Neuronal stem cell (in vitro differentiated cells): ENCODE measurements around the gene SMYD3.

Experiments used
- DNase-seq: peaks from one replicate; pipeline ENCODE4 v3.0.0-alpha.2; 2013; ENCODE audit warnings: low spot score
- H2AFZ ChIP-seq: one replicate; pipeline ENCODE4 v1.6.1; 2013; ENCODE audit warnings: mild to moderate bottlenecking, low read length, inconsistent platforms
- H2AK5ac ChIP-seq: 2 replicates; pipeline ENCODE4 v1.6.1; 2013; ENCODE audit warnings: low read depth, mild to moderate bottlenecking, inconsistent platforms, low read length, moderate library complexity, mixed read lengths
- H2BK120ac ChIP-seq: 2 replicates; pipeline ENCODE4 v1.6.1; 2013; ENCODE audit warnings: low read depth, mild to moderate bottlenecking, inconsistent platforms, low read length, moderate library complexity, mixed read lengths
- H2BK12ac ChIP-seq: one replicate; pipeline ENCODE4 v1.6.1; 2013; ENCODE audit warnings: low read length, inconsistent platforms
- H2BK15ac ChIP-seq: 2 replicates; pipeline ENCODE4 v1.6.1; 2013; ENCODE audit warnings: mild to moderate bottlenecking, low read length, inconsistent platforms, mixed read lengths
- H2BK5ac ChIP-seq: one replicate; pipeline ENCODE4 v1.6.1; 2013; ENCODE audit warnings: inconsistent platforms, mild to moderate bottlenecking, low read length, moderate library complexity
- H3K14ac ChIP-seq: one replicate; pipeline ENCODE4 v1.6.1; 2013; ENCODE audit warnings: low read length, inconsistent platforms
- H3K18ac ChIP-seq: 2 replicates; pipeline ENCODE4 v1.6.1; 2013; ENCODE audit warnings: low read length, inconsistent platforms
- H3K23ac ChIP-seq: 2 replicates; pipeline ENCODE4 v1.6.1; 2013; ENCODE audit warnings: low read depth, mild to moderate bottlenecking, mixed read lengths, low read length, inconsistent platforms; ENCODE audit not compliant: poor library complexity
- H3K27ac ChIP-seq: replicated peaks from 3 replicates; pipeline ENCODE4 v1.5.1; 2013; ENCODE audit warnings: low read length, inconsistent platforms
- H3K27me3 ChIP-seq, 3 experiments: 2 replicates each; pipeline ENCODE4 v1.6.1; 2013; ENCODE audit warnings: low read length in 3 of 3, mild to moderate bottlenecking in 2 of 3, inconsistent platforms in 1 of 3, low read depth in 1 of 3, mixed read lengths in 1 of 3, moderate library complexity in 1 of 3; ENCODE audit not compliant: control insufficient read depth in 3 of 3, insufficient read depth in 3 of 3
- H3K36me3 ChIP-seq, 2 donors: replicated peaks in 1 of 2; 2 replicates each; pipeline ENCODE4 v1.6.1; 2013; ENCODE audit warnings: low read length in 2 of 2; ENCODE audit not compliant: control insufficient read depth in 2 of 2, insufficient read depth in 2 of 2
- H3K4ac ChIP-seq: 2 replicates; pipeline ENCODE4 v1.6.1; 2013; ENCODE audit warnings: inconsistent platforms, mild to moderate bottlenecking, low read length, moderate library complexity
- H3K4me1 ChIP-seq, 2 donors: 1 replicate in 1 of 2; 2 replicates in 1 of 2; pipeline ENCODE4 v1.6.1; 2013; ENCODE audit warnings: low read length in 2 of 2, low read depth in 1 of 2; ENCODE audit not compliant: control insufficient read depth in 2 of 2, insufficient read depth in 1 of 2
- H3K4me2 ChIP-seq: one replicate; pipeline ENCODE4 v1.6.1; 2013; ENCODE audit warnings: mild to moderate bottlenecking, low read length, inconsistent platforms; ENCODE audit not compliant: insufficient read depth, poor library complexity, severe bottlenecking
- H3K4me3 ChIP-seq, 2 donors: 2 replicates each; pipeline ENCODE4 v1.5.1; 2013; ENCODE audit warnings: low read length in 2 of 2, mild to moderate bottlenecking in 2 of 2, inconsistent platforms in 1 of 2, moderate library complexity in 1 of 2
- H3K79me1 ChIP-seq: one replicate; pipeline ENCODE4 v1.6.1; 2013; ENCODE audit warnings: low read depth, mild to moderate bottlenecking, inconsistent platforms, low read length, moderate library complexity
- H3K9ac ChIP-seq: one replicate; pipeline ENCODE4 v1.6.1; 2013; ENCODE audit warnings: mild to moderate bottlenecking, low read depth, low read length, inconsistent platforms; ENCODE audit not compliant: poor library complexity
- H3K9me3 ChIP-seq, 2 donors: replicated peaks in 1 of 2; 2 replicates each; pipeline versions ENCODE3 to v1.6.1; 2013; ENCODE audit warnings: low read length in 2 of 2, mild to moderate bottlenecking in 2 of 2, inconsistent platforms in 1 of 2, low read depth in 1 of 2, mixed read lengths in 1 of 2, moderate library complexity in 1 of 2; ENCODE audit not compliant: control insufficient read depth in 2 of 2, insufficient read depth in 1 of 2
- H4K8ac ChIP-seq: one replicate; pipeline ENCODE4 v1.6.1; 2013; ENCODE audit warnings: low read depth, mild to moderate bottlenecking, inconsistent platforms, low read length, moderate library complexity
- H4K91ac ChIP-seq: one replicate; pipeline ENCODE4 v1.6.1; 2013; ENCODE audit warnings: low read length, low read depth, mild to moderate bottlenecking, inconsistent platforms; ENCODE audit not compliant: poor library complexity
- WGBS, 2 donors: extraction: QIAGEN DNeasy Blood & Tissue Kit; methylation state at CpG; one replicate each; pipeline ENCODE4 v1.1.7; 2013; ENCODE audit warnings: missing lambda C conversion rate in 2 of 2, mixed read lengths in 1 of 2; ENCODE audit not compliant: insufficient read length in 2 of 2, insufficient replicate concordance in 1 of 2; ENCODE audit errors: extremely low coverage in 2 of 2; 5-methylcytosine and 5-hydroxymethylcytosine counted together

Gene SMYD3

GRCh38 chr1:246318622-246319021, 188.5 kb downstream of the SMYD3 start:
- Histone ChIP-seq H2BK12ac (no peak overlapping the region), H3K27me3 (no peaks in the 10 kb centered on the region), H2BK15ac (no peak overlapping the region), H2BK5ac (no peak overlapping the region), H3K14ac (no peak overlapping the region), H2AK5ac (no peak overlapping the region), H4K91ac (no peak overlapping the region), H3K18ac (no peak overlapping the region), H3K4me1 (peaks cover 3 to 26% of the 10 kb centered on the region in 2 donors), H3K9me3 (no peaks in the 10 kb centered on the region), H3K4me2 (no peak overlapping the region), H3K36me3 (no peaks in the 10 kb centered on the region), H3K4ac (no peak overlapping the region), H3K9ac (no peak overlapping the region), H3K4me3 (no peak overlapping the region), H3K23ac (no peak overlapping the region), H3K79me1 (no peaks in the 10 kb centered on the region), H2AFZ (no peak overlapping the region), H2BK120ac (no peak overlapping the region), H4K8ac (no peak overlapping the region), H3K27ac (no peak overlapping the region)
- DNase-seq, result no peak
- no CpG with 5 or more reads among the region's 3 CpGs for WGBS, 2 donors

GRCh38 chr1:246318036-246318359, 189.1 kb downstream of the SMYD3 start:
- Histone ChIP-seq H4K91ac (no peak overlapping the region), H2BK12ac (no peak overlapping the region), H3K27me3 (no peaks in the 10 kb centered on the region), H2AK5ac (no peak overlapping the region), H2BK15ac (no peak overlapping the region), H3K36me3 (no peaks in the 10 kb centered on the region), H3K18ac (no peak overlapping the region), H2BK5ac (no peak overlapping the region), H3K4me2 (no peak overlapping the region), H3K14ac (no peak overlapping the region), H3K79me1 (no peaks in the 10 kb centered on the region), H3K9me3 (no peaks in the 10 kb centered on the region), H3K23ac (no peak overlapping the region), H3K4me3 (no peak overlapping the region), H3K4ac (no peak overlapping the region), H2AFZ (no peak overlapping the region), H4K8ac (no peak overlapping the region), H2BK120ac (no peak overlapping the region), H3K9ac (no peak overlapping the region), H3K4me1 (peaks cover 3 to 26% of the 10 kb centered on the region in 2 donors), H3K27ac (no peak overlapping the region)
- DNase-seq, result no peak

- H3K79me1 ChIP-seq, result no peaks in the 10 kb centered on the region
- H2BK5ac ChIP-seq, result no peak overlapping the region
- H3K4ac ChIP-seq, result no peak overlapping the region
- H3K14ac ChIP-seq, result no peak overlapping the region
- H3K4me2 ChIP-seq, result no peak overlapping the region
- no peak overlapping the region for H2AFZ ChIP-seq
- no peaks in the 10 kb centered on the region for H3K36me3 ChIP-seq
- no peak overlapping the region for H3K27ac ChIP-seq
- no peak overlapping the region for H3K9ac ChIP-seq
- no peak overlapping the region for H2BK120ac ChIP-seq
- H3K23ac ChIP-seq, result no peak overlapping the region
- WGBS, 2 donors, result no CpG with 5 or more reads among the region's 4 CpGs
- no peak overlapping the region for H4K91ac ChIP-seq
- H3K18ac ChIP-seq, result no peak overlapping the region
- DNase-seq, result no peak
- no peaks in the 10 kb centered on the region for H3K9me3 ChIP-seq
- no peaks in the 10 kb centered on the region for H3K27me3 ChIP-seq
- no peak overlapping the region for H2BK12ac ChIP-seq
- no peak overlapping the region for H2BK15ac ChIP-seq
- H4K8ac ChIP-seq, result no peak overlapping the region
- peaks cover 3 to 26% of the 10 kb centered on the region in 2 donors for H3K4me1 ChIP-seq
- H3K4me3 ChIP-seq, result no peak overlapping the region
- no peak overlapping the region for H2AK5ac ChIP-seq
Observed at GRCh38 chr1:246317332-246318035, 189.6 kb downstream of the SMYD3 start.

- H3K4me2 ChIP-seq, result no peak overlapping the region
- no peaks in the 10 kb centered on the region for H3K36me3 ChIP-seq
- H3K4ac ChIP-seq, result no peak overlapping the region
- no peak for DNase-seq
- H3K27ac ChIP-seq, result no peak overlapping the region
- H3K4me3 ChIP-seq, result no peak overlapping the region
- H2AK5ac ChIP-seq, result no peak overlapping the region
- no peak overlapping the region for H3K23ac ChIP-seq
- no peak overlapping the region for H2BK120ac ChIP-seq
- H4K91ac ChIP-seq, result no peak overlapping the region
- no peak overlapping the region for H2BK15ac ChIP-seq
- no peak overlapping the region for H2AFZ ChIP-seq
- no peak overlapping the region for H4K8ac ChIP-seq
- no peak overlapping the region for H3K14ac ChIP-seq
- no peak overlapping the region for H2BK5ac ChIP-seq
- no peaks in the 10 kb centered on the region for H3K79me1 ChIP-seq
- 100% methylated on average over 10 of the region's 13 CpGs; no CpG with 5 or more reads in 1 of the 2 donors for WGBS, 2 donors
- H3K27me3 ChIP-seq, result no peaks in the 10 kb centered on the region
- H3K18ac ChIP-seq, result peak overlapping the region; percentile 57
- no peaks in the 10 kb centered on the region for H3K4me1 ChIP-seq
- H2BK12ac ChIP-seq, result no peak overlapping the region
- H3K9me3 ChIP-seq, result no peaks in the 10 kb centered on the region
- H3K9ac ChIP-seq, result no peak overlapping the region
Observed at GRCh38 chr1:246311461-246311860, 195.6 kb downstream of the SMYD3 start.
